ENCODE data around the gene ANKRD9. TPM values are rescaled to one million over a fixed set of nuclear protein-coding genes. Genes with fewer than 3 reads are reported as not detected.

The ANKRD9 gene
- total RNA-seq, 3 donors from 2014 or later: 10.4 to 24.9 (median 22.8) TPM

GRCh38 chr14:102517392-102518062 lies 8.0 kb upstream of the ANKRD9 start:
- no peak for TF ChIP-seq CTCF (IDR thresholded peaks at IDR 0.05)
- TF ChIP-seq POLR2A (IDR thresholded peaks at IDR 0.05): no peak
- no peak for TF ChIP-seq POLR2AphosphoS5 (IDR thresholded peaks at IDR 0.05)
- H3K27ac ChIP-seq: peak overlapping the region; percentile 80 to 82
- H3K4me1 ChIP-seq: no peaks in the 10 kb centered on the region
- intact Hi-C loops (cut with DNase I; ENCODE audit: low total_unique reads): loop anchor here (5.0 to 10.0 kb wide), 2 partner anchors 203 to 1085 kb away; partner anchors contain the start of gene ZNF839
- no peaks in the 10 kb centered on the region for H3K27me3 ChIP-seq
- H3K36me3 ChIP-seq: no peaks in the 10 kb centered on the region
- peak overlapping the region; percentile 54 to 94 (median 89) for H3K4me3 ChIP-seq
- no peaks in the 10 kb centered on the region for H3K9me3 ChIP-seq
- no peak for DNase-seq (ENCODE audit: low spot score in 2 of 2)

GRCh38 chr14:102516531-102517391 lies 7.2 kb upstream of the ANKRD9 start:
- Histone ChIP-seq H3K36me3 (no peaks in the 10 kb centered on the region), H3K27me3 (no peaks in the 10 kb centered on the region), H3K9me3 (no peaks in the 10 kb centered on the region), H3K27ac (peak overlapping the region; percentile 80 to 82), H3K4me3 (peak overlapping the region; percentile 54 to 94 (median 89)), H3K4me1 (no peaks in the 10 kb centered on the region)
- intact Hi-C loops (cut with DNase I; ENCODE audit: low total_unique reads): loop anchor here (5.0 to 10.0 kb wide), 2 partner anchors 202 to 1086 kb away; partner anchors contain the start of gene ZNF839
- no peak for TF ChIP-seq POLR2A (IDR thresholded peaks at IDR 0.05)
- peak; percentile 26 to 97 (median 39) for TF ChIP-seq CTCF (IDR thresholded peaks at IDR 0.05)
- no peak for TF ChIP-seq POLR2AphosphoS5 (IDR thresholded peaks at IDR 0.05)
- DNase-seq (ENCODE audit: low spot score in 2 of 2): no peak

GRCh38 chr14:102514987-102515733 lies 5.6 kb upstream of the ANKRD9 start:
- peaks cover 1 to 4% of the 10 kb centered on the region in 2 donors for H3K4me1 ChIP-seq
- H3K4me3 ChIP-seq: no peak overlapping the region
- TF ChIP-seq POLR2AphosphoS5 (IDR thresholded peaks at IDR 0.05): no peak
- TF ChIP-seq CTCF (IDR thresholded peaks at IDR 0.05): no peak
- TF ChIP-seq POLR2A (IDR thresholded peaks at IDR 0.05): no peak
- H3K27ac ChIP-seq: no peak overlapping the region
- H3K36me3 ChIP-seq: no peaks in the 10 kb centered on the region
- no peak for DNase-seq (ENCODE audit: low spot score in 2 of 2)
- no peaks in the 10 kb centered on the region for H3K27me3 ChIP-seq
- intact Hi-C loops (cut with DNase I; ENCODE audit: low total_unique reads): loop anchor here (2.0 to 10.0 kb wide), 3 partner anchors 76 to 1087 kb away; partner anchors contain the start of gene ZNF839
- H3K9me3 ChIP-seq: no peaks in the 10 kb centered on the region

- H3K9me3 ChIP-seq: no peaks in the 10 kb centered on the region
- no peaks in the 10 kb centered on the region for H3K36me3 ChIP-seq
- DNase-seq (ENCODE audit: low spot score in 2 of 2): no peak
- no peak overlapping the region for H3K4me3 ChIP-seq
- intact Hi-C loops (cut with DNase I; ENCODE audit: low total_unique reads): loop anchor here (2.0 to 10.0 kb wide), 2 partner anchors 75 to 199 kb away; partner anchors contain the start of gene ZNF839
- no peak for TF ChIP-seq CTCF (IDR thresholded peaks at IDR 0.05)
- TF ChIP-seq POLR2A (IDR thresholded peaks at IDR 0.05): no peak
- TF ChIP-seq POLR2AphosphoS5 (IDR thresholded peaks at IDR 0.05): no peak
- H3K27ac ChIP-seq: no peak overlapping the region
- H3K27me3 ChIP-seq: no peaks in the 10 kb centered on the region
- peaks cover 2 to 4% of the 10 kb centered on the region in 2 donors for H3K4me1 ChIP-seq
These were observed 4.6 kb upstream of the ANKRD9 start for GRCh38 chr14:102513899-102514772.

All from breast epithelium (tissue), 4 donors.